Adrenal gland (tissue), 5 donors: Measurements from ENCODE around the gene EXD1.

ENCODE experiments used
- POLR2A ChIP-seq, 2 donors: fragments of 450-650 bp; IDR thresholded peaks; one replicate each; pipeline ENCODE4 v1.6.1; 2017; ENCODE audit warnings: antibody characterized with exemption in 2 of 2, mild to moderate bottlenecking in 2 of 2, moderate library complexity in 1 of 2
- TF ChIP-seq, protein P1 (sequence below), 6 experiments: fragments of 450-650 bp in 4 of 6; fragments of 200-600 bp in 2 of 6; sonication (generic) in 1 of 6; IDR thresholded peaks; 1 replicate in 5 of 6; 2 replicates in 1 of 6; pipeline versions ENCODE4 v1.5.1 to v1.8.0; 2016 to 2021; ENCODE audit warnings: antibody characterized with exemption in 6 of 6, mild to moderate bottlenecking in 2 of 6, moderate library complexity in 1 of 6
- donor health status: DM: no; HTN: no; CAD: no.

DNA sequence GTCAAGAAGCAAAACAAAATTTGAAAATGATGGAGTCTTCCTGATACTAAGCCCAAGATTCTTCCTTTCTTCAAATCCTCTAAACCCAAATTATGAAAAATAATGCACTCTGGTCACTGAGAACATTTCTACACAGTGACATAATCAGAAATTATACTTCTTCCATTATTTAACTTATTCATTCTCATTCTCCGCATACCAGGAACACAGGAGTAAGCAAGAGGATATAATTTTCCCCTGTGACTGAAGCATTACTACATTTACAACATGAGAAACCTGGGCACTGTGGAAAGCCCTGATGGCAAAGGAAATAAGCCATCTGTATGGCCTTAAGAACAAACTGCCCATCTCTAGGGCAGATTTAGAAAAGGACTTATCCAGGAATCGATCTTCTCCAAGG, 47.0 kb downstream of the EXD1 start:
- TF ChIP-seq, protein P1, sequence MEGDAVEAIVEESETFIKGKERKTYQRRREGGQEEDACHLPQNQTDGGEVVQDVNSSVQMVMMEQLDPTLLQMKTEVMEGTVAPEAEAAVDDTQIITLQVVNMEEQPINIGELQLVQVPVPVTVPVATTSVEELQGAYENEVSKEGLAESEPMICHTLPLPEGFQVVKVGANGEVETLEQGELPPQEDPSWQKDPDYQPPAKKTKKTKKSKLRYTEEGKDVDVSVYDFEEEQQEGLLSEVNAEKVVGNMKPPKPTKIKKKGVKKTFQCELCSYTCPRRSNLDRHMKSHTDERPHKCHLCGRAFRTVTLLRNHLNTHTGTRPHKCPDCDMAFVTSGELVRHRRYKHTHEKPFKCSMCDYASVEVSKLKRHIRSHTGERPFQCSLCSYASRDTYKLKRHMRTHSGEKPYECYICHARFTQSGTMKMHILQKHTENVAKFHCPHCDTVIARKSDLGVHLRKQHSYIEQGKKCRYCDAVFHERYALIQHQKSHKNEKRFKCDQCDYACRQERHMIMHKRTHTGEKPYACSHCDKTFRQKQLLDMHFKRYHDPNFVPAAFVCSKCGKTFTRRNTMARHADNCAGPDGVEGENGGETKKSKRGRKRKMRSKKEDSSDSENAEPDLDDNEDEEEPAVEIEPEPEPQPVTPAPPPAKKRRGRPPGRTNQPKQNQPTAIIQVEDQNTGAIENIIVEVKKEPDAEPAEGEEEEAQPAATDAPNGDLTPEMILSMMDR (IDR thresholded peaks at IDR 0.05): no peak
- TF ChIP-seq POLR2A (IDR thresholded peaks at IDR 0.05): no peak
